K562 (cell line): ENCODE results near the gene EXOC3L1. TPM values are rescaled to one million over a fixed set of nuclear protein-coding genes. Genes with fewer than 3 reads are reported as not detected.
A peak's percentile ranks its signal among the peaks of the same experiment; 100 is the strongest.

Experiments used
- ATAC-seq: fragments of 200-7000 bp; cut with Tn5 transposase; 3 replicates; pipeline ENCODE4 v1.9.1; 2020; ENCODE audit warnings: moderate library complexity
- BruUV-seq: library from RNA; stranded (reverse); fragments of 400-500 nt; replicated peaks from 2 replicates; lab custom pipeline; 2021; lab: Mats Ljungman, UMichigan
- CTCF ChIA-PET: fragments of 300-600 bp; formaldehyde crosslinking; extraction: SDS; loops from one replicate; lab custom pipeline; 2021; ENCODE audit warnings: low intra/inter-chr PET ratio; lab: Yijun Ruan, JAX
- POLR2A ChIA-PET: fragments of 300-600, 350-650 bp; sonication (Branson Sonifier 250); formaldehyde crosslinking; extraction: SDS; loops from one replicate; lab custom pipeline; 2021; ENCODE audit warnings: antibody characterized with exemption, inconsistent platforms; lab: Yijun Ruan, JAX
- DNase-seq, 4 experiments: peaks; one replicate each; pipeline versions ENCODE4 v3.0.0 to v3.0.0-alpha.2; 2011 to 2018; ENCODE audit warnings: low spot score in 3 of 4, mixed read lengths in 3 of 4; ENCODE audit errors: extremely low read depth in 1 of 4
- FAIRE-seq: peaks from 2 replicates; lab custom pipeline; 2011; peaks lifted over from hg19 to GRCh38; lab: Jason Lieb, UNC
- H2AFZ ChIP-seq: 2 replicates; pipeline ENCODE4 v1.6.0; 2011; ENCODE audit warnings: low read depth, low read length, control low read depth, inconsistent platforms
- H3K27ac ChIP-seq: fragments of 200-600 bp; 3 replicates; pipeline ENCODE4 v1.8.0; 2011; ENCODE audit warnings: low read depth, mild to moderate bottlenecking, control low read depth, inconsistent platforms, low read length, moderate library complexity, mixed read lengths; ENCODE audit errors: extremely low read depth
- H3K27me3 ChIP-seq, 2 experiments: fragments of 300-600 bp in 1 of 2; 2 replicates in 1 of 2; 3 replicates in 1 of 2; pipeline versions ENCODE4 v1.6.0 to v1.8.0; 2011; ENCODE audit warnings: inconsistent platforms in 2 of 2, low read length in 2 of 2, mild to moderate bottlenecking in 1 of 2, mixed read lengths in 1 of 2, moderate library complexity in 1 of 2; ENCODE audit not compliant: control insufficient read depth in 2 of 2, insufficient read depth in 2 of 2
- H3K36me3 ChIP-seq: fragments of 300-600 bp; 3 replicates; pipeline ENCODE4 v1.8.0; 2011; ENCODE audit warnings: mild to moderate bottlenecking, low read length, inconsistent platforms; ENCODE audit not compliant: control insufficient read depth, insufficient read depth
- H3K4me1 ChIP-seq, 2 experiments: fragments of 200-600 bp in 1 of 2; replicated peaks in 1 of 2; 2 replicates in 1 of 2; 3 replicates in 1 of 2; pipeline versions ENCODE4 v1.5.1 to v1.8.0; 2011; ENCODE audit warnings: inconsistent platforms in 2 of 2, low read length in 2 of 2, mild to moderate bottlenecking in 1 of 2, mixed read lengths in 1 of 2, moderate library complexity in 1 of 2; ENCODE audit not compliant: control insufficient read depth in 2 of 2, insufficient read depth in 2 of 2
- H3K4me2 ChIP-seq: 2 replicates; pipeline ENCODE4 v1.6.1; 2011; ENCODE audit warnings: low read length, control low read depth, inconsistent platforms, mixed read lengths; ENCODE audit not compliant: insufficient read depth
- H3K4me3 ChIP-seq: fragments of 200-600 bp; sonication (generic), shearing (Covaris generic); 2 replicates; pipeline ENCODE4 v1.5.1; 2016; ENCODE audit warnings: control low read depth, inconsistent platforms
- H3K79me2 ChIP-seq: fragments of 200-600 bp; 3 replicates; pipeline ENCODE4 v1.8.0; 2011; ENCODE audit warnings: low read length, inconsistent platforms; ENCODE audit not compliant: control insufficient read depth, insufficient read depth
- H3K9ac ChIP-seq, 2 experiments: 2 replicates each; pipeline versions ENCODE4 v1.6.0 to v1.6.1; 2011; ENCODE audit warnings: low read depth in 2 of 2, low read length in 2 of 2, control low read depth in 1 of 2, inconsistent platforms in 1 of 2, mild to moderate bottlenecking in 1 of 2, mixed read lengths in 1 of 2; ENCODE audit not compliant: insufficient read depth in 1 of 2
- H3K9me1 ChIP-seq: one replicate; pipeline ENCODE4 v1.6.0; 2011; ENCODE audit warnings: inconsistent platforms, mild to moderate bottlenecking, low read length, moderate library complexity; ENCODE audit not compliant: control insufficient read depth, insufficient read depth
- H3K9me3 ChIP-seq: replicated peaks from 2 replicates; pipeline ENCODE4 v1.5.1; 2011; ENCODE audit warnings: low read depth, low read length, inconsistent platforms; ENCODE audit not compliant: control insufficient read depth, insufficient read depth
- H4K20me1 ChIP-seq: replicated peaks from 2 replicates; pipeline ENCODE4 v1.6.1; 2011; ENCODE audit warnings: low read length, inconsistent platforms, mixed read lengths; ENCODE audit not compliant: control insufficient read depth, insufficient read depth
- HLTF ChIP-seq: fragments of 450-650 bp; IDR thresholded peaks from 2 replicates; pipeline ENCODE4 v1.6.1; 2016
- ILF3 ChIP-seq: fragments of 450-650 bp; IDR thresholded peaks from 2 replicates; pipeline ENCODE4 v1.6.1; 2018; ENCODE audit warnings: antibody characterized with exemption, mild to moderate bottlenecking, moderate library complexity, borderline replicate concordance
- KDM2B ChIP-seq: fragments of 250-450 bp; sonication (Bioruptor Pico); IDR thresholded peaks from 2 replicates; pipeline ENCODE4 v1.8.0; 2021; ENCODE audit warnings: mild to moderate bottlenecking, moderate library complexity
- KLF6 ChIP-seq: fragments of 250-450 bp; sonication (Bioruptor Pico); IDR thresholded peaks from 2 replicates; pipeline ENCODE4 v1.4.0; 2020; ENCODE audit warnings: mild to moderate bottlenecking, moderate library complexity, borderline replicate concordance
- MECOM ChIP-seq: fragments of 250-450 bp; sonication (Bioruptor Pico); IDR thresholded peaks from 2 replicates; pipeline ENCODE4 v1.8.0; 2022; ENCODE audit warnings: inconsistent platforms
- POLR2A ChIP-seq: fragments of 450-650 bp; conservative IDR thresholded peaks from 2 replicates; pipeline ENCODE4 v1.6.1; 2016
- POLR2G ChIP-seq: fragments of 200-400 bp; formaldehyde crosslinking; IDR thresholded peaks from 2 replicates; pipeline ENCODE4 v1.6.1; 2017; ENCODE audit warnings: low read depth, mild to moderate bottlenecking, antibody characterized with exemption, low read length, moderate library complexity
- RBFOX2 ChIP-seq: fragments of 200-400 bp; formaldehyde crosslinking; IDR thresholded peaks from 2 replicates; pipeline ENCODE4 v1.6.1; 2017; ENCODE audit warnings: low read depth, mild to moderate bottlenecking, low read length, moderate library complexity
- RFX5 ChIP-seq: IDR thresholded peaks from 2 replicates; pipeline ENCODE4 v1.6.1; 2011; ENCODE audit warnings: low read depth, mild to moderate bottlenecking, improper control_type of control experiment, low read length
- SETDB1 ChIP-seq: IDR thresholded peaks from one replicate; pipeline ENCODE4 v1.6.1; 2012; ENCODE audit warnings: low read length, control low read depth, inconsistent platforms
- SIN3B ChIP-seq: fragments of 450-650 bp; IDR thresholded peaks from 2 replicates; pipeline ENCODE4 v1.6.1; 2017; ENCODE audit warnings: low read depth, mild to moderate bottlenecking, moderate library complexity
- SREBF2 ChIP-seq: sonication (generic); formaldehyde crosslinking; IDR thresholded peaks from 2 replicates; pipeline ENCODE4 v1.4.0; 2020; ENCODE audit warnings: mild to moderate bottlenecking, missing genetic modification reagents
- SRSF1 ChIP-seq: fragments of 200-400 bp; formaldehyde crosslinking; IDR thresholded peaks from 2 replicates; pipeline ENCODE4 v1.6.1; 2017; ENCODE audit warnings: mild to moderate bottlenecking, low read depth, low read length, moderate library complexity
- STAT5A ChIP-seq: IDR thresholded peaks from 2 replicates; pipeline ENCODE4 v1.6.1; 2012; ENCODE audit warnings: low read length, inconsistent platforms, borderline replicate concordance
- SUPT5H ChIP-seq: fragments of 450-650 bp; IDR thresholded peaks from 2 replicates; pipeline ENCODE4 v1.6.1; 2016
- XRCC5 ChIP-seq: fragments of 200-400 bp; formaldehyde crosslinking; IDR thresholded peaks from 2 replicates; pipeline ENCODE4 v1.6.1; 2017; ENCODE audit warnings: low read depth, mild to moderate bottlenecking, low read length
- ZEB2 ChIP-seq: fragments of 450-650 bp; IDR thresholded peaks from 2 replicates; pipeline ENCODE4 v1.6.1; 2016
- WGBS: fragments of 100-300 bp; shearing (Covaris generic); methylation state at CpG from one replicate; pipeline ENCODE4 v1.1.6; 2016; ENCODE audit warnings: low coverage, mixed read lengths; ENCODE audit not compliant: insufficient coverage; ENCODE audit errors: missing lambda C conversion rate; 5-methylcytosine and 5-hydroxymethylcytosine counted together
- in situ Hi-C: fragments of 300-500 bp; cut with MboI; formaldehyde crosslinking; loops from 4 replicates; pipeline ENCODE4 v1.15.0; 2018; ENCODE audit warnings: inconsistent platforms, mixed read lengths
- intact Hi-C: fragments of 100-400 bp; cut with micrococcal nuclease; formaldehyde crosslinking; loops from 2 replicates; pipeline ENCODE4 v1.14.2; 2022
- polyA plus RNA-seq, 8 experiments: library from polyadenylated mRNA; depleted of rRNA in 4 of 8; stranded (reverse) in 5 of 8; unstranded in 3 of 8; fragments of >200 nt; fragmentation: Nextera tagmentation in 2 of 8; fragmentation: Illumina TruSeq in 1 of 8; extraction: Ambion mirVana in 2 of 8; extraction: Trizol in 1 of 8; gene quantifications; 2 replicates each; pipeline versions ENCODE4 v1.2.1 to v1.2.3, GENCODE V29; 2011 to 2014; ENCODE audit warnings: inconsistent platforms in 1 of 8, missing spikeins in 1 of 8
- total RNA-seq, 7 experiments: library from RNA; depleted of rRNA in 6 of 7; stranded (reverse); fragments of >200 nt in 6 of 7; fragmentation: Illumina TruSeq in 2 of 7; extraction: Trizol in 2 of 7; gene quantifications; 2 replicates each; pipeline versions ENCODE4 v1.2.1 to v1.2.3, GENCODE V29; 2011 to 2021; ENCODE audit warnings: low replicate concordance in 1 of 7
- TF ChIP-seq, protein P1 (sequence below): fragments of 200-800 bp; sonication (Bioruptor generic); IDR thresholded peaks from 2 replicates; pipeline ENCODE4 v1.6.1; 2017; ENCODE audit warnings: missing genetic modification characterization, missing compliant biosample characterization
- TF ChIP-seq, protein P2 (sequence below), 2 experiments: IDR thresholded peaks; 2 replicates each; pipeline ENCODE4 v1.6.1; 2011; ENCODE audit warnings: borderline replicate concordance in 1 of 2, control low read depth in 1 of 2, low read depth in 1 of 2, low read length in 1 of 2, mild to moderate bottlenecking in 1 of 2, mixed read lengths in 1 of 2, moderate library complexity in 1 of 2; ENCODE audit not compliant: insufficient read depth in 1 of 2, insufficient read length in 1 of 2, poor library complexity in 1 of 2, severe bottlenecking in 1 of 2; ENCODE audit errors: extremely low read depth in 1 of 2

EXOC3L1 gene
- total and polyA plus RNA-seq, 9 of the 15 experiments (the other 6 are each of a cell fraction or from before 2014, with no cell fraction given): 0.08 TPM; not detected in 8

DNA sequence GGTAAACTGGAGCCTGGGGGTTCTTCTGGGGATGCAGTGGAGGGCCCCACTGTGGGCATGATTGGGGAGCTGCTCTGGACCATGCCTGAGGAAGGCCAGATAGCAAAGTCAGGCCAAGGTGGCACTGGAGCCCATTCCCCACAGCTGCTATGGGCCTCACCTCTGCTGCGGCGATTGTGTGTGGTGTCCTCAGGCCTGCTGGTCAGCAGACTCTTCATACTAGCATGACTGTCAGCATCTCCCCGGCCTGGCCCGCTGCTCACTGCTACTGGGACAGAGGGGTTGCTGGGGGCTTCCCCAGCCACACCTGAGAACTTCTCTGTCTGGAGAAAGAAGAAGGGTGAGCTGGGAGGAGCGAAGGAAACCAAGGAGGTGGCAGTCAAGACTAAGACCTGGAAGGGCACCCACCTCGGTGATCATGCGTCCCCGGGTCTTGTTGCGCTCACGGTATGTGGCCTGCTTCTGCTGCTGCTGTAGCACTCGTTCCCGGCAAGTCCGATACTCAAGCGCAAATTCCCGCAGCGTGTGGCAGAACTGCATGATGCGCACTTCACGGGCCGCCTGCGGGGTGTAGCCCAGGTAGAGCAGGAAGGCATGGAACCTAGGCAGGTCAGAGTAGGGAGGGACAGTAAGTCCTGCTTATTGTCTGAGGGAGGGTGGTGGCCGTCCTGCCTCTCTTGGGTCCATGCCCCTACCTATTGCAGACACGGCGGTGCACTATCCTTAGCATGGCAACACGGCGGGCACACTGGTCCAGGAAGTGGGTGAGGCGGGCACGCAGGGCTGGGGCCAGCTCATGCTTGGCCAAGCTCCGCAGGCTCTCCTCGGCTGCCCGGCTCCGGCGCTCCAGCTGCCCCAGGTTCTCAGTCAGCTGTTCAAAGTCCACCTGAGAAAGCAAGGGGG lies 40.2 kb upstream of the EXOC3L1 start:
- BruUV-seq: no TSS peak
- Histone ChIP-seq H3K27ac (no peak overlapping the region), H3K9me1 (no peaks in the 10 kb centered on the region), H2AFZ (no peak overlapping the region), H3K36me3 (peaks cover 76% of the 10 kb centered on the region; the same call in 2 of the 3 replicates), H3K27me3 (no peaks in the 10 kb centered on the region), H4K20me1 (no peaks in the 10 kb centered on the region), H3K4me1 (peaks cover 14 to 25% of the 10 kb centered on the region in 2 experiments; a peak in 4 of 5 replicates), H3K4me3 (no peak overlapping the region), H3K4me2 (no peak overlapping the region), H3K79me2 (peaks cover 21% of the 10 kb centered on the region), H3K9me3 (no peaks in the 10 kb centered on the region), H3K9ac (no peak overlapping the region)
- ChIA-PET CTCF (no interaction called here), POLR2A (interaction anchor here (0.6 kb wide), 1 partner anchor 40 kb away, joined by 3 read pairs; the partner anchor contains the start of gene EXOC3L1)
- no peak for FAIRE-seq
- TF ChIP-seq, protein P1, sequence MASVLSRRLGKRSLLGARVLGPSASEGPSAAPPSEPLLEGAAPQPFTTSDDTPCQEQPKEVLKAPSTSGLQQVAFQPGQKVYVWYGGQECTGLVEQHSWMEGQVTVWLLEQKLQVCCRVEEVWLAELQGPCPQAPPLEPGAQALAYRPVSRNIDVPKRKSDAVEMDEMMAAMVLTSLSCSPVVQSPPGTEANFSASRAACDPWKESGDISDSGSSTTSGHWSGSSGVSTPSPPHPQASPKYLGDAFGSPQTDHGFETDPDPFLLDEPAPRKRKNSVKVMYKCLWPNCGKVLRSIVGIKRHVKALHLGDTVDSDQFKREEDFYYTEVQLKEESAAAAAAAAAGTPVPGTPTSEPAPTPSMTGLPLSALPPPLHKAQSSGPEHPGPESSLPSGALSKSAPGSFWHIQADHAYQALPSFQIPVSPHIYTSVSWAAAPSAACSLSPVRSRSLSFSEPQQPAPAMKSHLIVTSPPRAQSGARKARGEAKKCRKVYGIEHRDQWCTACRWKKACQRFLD: no peak
- peak; percentile 58; the same call in 1 of the 2 replicates for TF ChIP-seq RBFOX2
- no peak for TF ChIP-seq HLTF
- TF ChIP-seq XRCC5: no peak
- TF ChIP-seq ZEB2: no peak
- TF ChIP-seq, protein P2, sequence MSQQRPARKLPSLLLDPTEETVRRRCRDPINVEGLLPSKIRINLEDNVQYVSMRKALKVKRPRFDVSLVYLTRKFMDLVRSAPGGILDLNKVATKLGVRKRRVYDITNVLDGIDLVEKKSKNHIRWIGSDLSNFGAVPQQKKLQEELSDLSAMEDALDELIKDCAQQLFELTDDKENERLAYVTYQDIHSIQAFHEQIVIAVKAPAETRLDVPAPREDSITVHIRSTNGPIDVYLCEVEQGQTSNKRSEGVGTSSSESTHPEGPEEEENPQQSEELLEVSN (IDR thresholded peaks at IDR 0.05; ENCODE audit: borderline replicate concordance in 1 of 2, extremely low read depth in 1 of 2, insufficient read depth in 1 of 2, insufficient read length in 1 of 2, low read depth in 1 of 2, low read length in 1 of 2, poor library complexity in 1 of 2, severe bottlenecking in 1 of 2): no peak
- no peak for TF ChIP-seq ILF3
- no peak for TF ChIP-seq KLF6 (CRISPR knock-in tag)
- TF ChIP-seq SRSF1: no peak
- no peak for TF ChIP-seq RFX5
- no peak for TF ChIP-seq MECOM (CRISPR knock-in tag)
- peak; percentile 63 for TF ChIP-seq POLR2G
- no peak for TF ChIP-seq KDM2B (CRISPR knock-in tag)
- TF ChIP-seq POLR2A: peak; percentile 4; the same call in 1 of the 2 replicates
- TF ChIP-seq STAT5A: no peak
- TF ChIP-seq SREBF2 (CRISPR knock-in tag): no peak
- no peak for TF ChIP-seq SETDB1
- TF ChIP-seq SIN3B: no peak
- TF ChIP-seq SUPT5H: 0 out of 2 replicates have a peak, but pooled peaks have one; percentile 8
- ATAC-seq: no peak
- no peak for DNase-seq
- WGBS: 92% methylated on average over 30 of the region's 32 CpGs
- in situ Hi-C loops (no loop called here), intact Hi-C loops (loop anchor here (5.0 kb wide), 1 partner anchor 38 kb away; the partner anchor contains the start of genes E2F4 and EXOC3L1)
